GM10266 (cell line): ENCODE data around the gene PPP1R2.
A peak's percentile ranks its signal among the peaks of the same experiment; 100 is the strongest.
"Not testable (repeated sequence)": the region's sequence is repeated elsewhere in the genome, so short reads cannot be mapped to it uniquely, and the experiment has no call there.

ENCODE experiments used
- DNase-seq: peaks from one replicate; pipeline ENCODE4 v3.0.0; 2012; ENCODE audit errors: extremely low spot score
- CTCF ChIP-seq: IDR thresholded peaks from 2 replicates; pipeline ENCODE4 v1.5.1; 2012; ENCODE audit warnings: mild to moderate bottlenecking, low read depth; ENCODE audit not compliant: control insufficient read depth, insufficient read depth; ENCODE audit errors: missing control alignments

The PPP1R2 gene

DNA sequence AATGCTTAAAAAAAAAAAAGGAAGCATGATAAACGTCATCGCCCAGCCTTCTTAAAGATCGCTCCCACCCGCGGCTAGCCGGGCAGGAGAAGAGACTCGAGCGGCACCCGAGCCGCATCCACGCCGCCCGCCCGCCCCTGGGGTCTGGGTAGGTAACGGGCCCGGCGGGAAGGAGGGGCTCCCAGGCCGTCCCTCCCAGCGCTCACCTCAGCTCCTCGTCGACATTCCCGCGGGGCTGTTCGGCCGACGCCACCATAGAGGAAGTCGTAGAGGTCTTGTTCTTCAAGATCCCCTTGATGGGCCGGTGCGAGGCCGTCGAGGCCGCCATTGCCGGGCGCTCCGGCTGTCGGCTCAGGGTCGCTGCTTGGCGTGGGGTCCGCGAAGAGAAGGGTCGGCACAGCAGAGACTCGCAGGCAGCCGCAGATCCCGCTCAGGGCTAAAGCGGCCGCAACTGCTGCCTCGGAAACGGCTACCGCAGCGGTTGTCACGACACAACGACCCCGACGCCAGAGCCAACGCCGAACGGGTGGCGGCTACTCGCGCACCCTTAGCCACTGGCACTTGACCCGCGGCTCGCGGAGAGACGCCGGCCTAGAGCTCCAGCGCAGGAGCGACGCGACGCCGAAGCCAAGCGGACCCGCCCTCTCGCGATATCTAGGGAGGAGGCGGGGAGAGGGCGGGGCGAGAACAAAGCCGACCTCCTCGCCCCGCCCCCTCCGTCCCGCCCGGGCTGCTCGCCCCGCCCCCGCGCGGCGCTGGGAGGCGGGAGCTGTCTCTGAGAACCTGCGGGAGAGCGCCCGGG lies at the start of gene PPP1R2:
Gene PPP1R2 (minus strand): TSS at position 628 of the 802 bp plus-strand sequence. CDS start 300 bp downstream, at position 328.
- peak; percentile 97 for DNase-seq
- no peak for TF ChIP-seq CTCF

GRCh38 chr3:195591852-195592251 lies 48.7 kb upstream of the PPP1R2 start:
- DNase-seq, result no peak
- TF ChIP-seq CTCF, result no peak

DNA sequence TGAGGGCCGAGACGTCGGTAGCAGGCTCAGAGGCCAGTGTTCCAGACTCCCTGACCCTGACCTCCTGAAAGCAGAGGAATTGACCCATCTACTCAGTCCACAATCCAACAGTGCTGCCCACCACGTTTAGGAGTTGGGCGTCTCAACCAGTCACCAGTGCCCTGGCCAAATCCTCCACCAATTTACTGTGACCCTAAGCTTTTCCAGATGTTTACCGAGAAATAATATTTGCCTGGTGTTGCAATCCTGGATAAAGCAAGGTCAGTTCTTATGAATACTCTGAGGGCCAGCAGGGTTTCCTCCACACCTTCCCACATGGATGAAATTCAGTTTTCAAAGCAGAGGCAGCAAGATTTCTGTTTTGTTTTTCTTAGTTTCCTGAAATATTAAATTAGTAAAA lies 48.1 kb upstream of the PPP1R2 start:
- DNase-seq, result no peak
- TF ChIP-seq CTCF, result no peak

DNA sequence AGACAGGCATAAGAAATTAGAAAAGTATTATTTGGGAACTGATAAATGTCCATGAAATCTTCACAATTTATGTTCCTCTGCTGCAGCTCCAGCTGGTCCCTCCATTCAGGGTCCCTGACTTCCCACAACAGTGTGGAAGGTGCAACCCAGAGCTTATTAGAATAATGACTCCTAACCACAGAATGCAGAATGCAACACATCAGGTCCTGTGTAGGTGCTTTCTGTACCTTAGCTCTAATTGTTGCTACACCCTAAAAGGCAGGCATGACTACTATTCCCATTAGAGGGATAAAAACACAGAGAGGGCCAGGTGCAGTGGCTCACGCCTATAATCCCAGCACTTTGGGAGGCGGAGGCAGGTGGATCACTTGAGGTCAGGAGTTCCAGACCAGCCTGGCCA lies 47.3 kb upstream of the PPP1R2 start:
- DNase-seq, result not testable (repeated sequence)

DNA sequence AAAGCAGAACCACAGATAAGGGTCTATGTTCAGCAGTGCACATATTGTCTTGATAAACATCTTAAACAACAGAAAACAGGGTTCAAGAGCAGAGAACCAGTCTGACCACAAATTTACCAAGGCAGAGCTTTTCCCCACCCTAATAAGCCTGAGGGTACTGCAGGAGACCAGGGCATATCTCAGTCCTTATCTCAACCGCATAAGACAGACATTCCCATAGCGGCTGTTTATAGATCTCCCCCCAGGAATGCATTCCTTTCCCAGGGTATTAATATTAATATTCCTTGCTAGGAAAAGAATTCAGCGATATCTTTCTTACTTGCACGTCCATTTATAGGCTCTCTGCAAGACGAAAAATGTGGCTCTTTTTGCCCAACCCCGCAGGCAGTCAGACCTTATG lies 46.7 kb upstream of the PPP1R2 start:
- not testable (repeated sequence) for DNase-seq

DNA sequence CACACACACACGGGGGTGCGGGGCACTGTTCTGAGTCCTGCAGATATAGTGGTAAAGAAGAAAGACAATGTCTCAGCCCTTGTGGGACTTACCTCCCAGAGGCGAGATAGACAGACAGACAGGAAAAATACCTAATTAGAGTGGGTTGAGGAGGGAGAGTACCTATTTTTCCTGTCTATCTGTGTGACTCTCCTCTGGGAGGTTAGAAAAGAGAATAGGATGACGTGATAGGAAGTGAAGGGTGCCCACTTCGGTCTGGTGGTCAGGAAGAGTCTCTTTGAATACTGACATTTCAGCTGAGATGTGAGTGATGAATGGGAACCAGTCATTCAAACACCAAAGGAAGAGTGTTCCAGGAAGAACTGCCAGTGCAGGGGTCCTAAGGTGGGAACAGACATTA lies 44.7 kb upstream of the PPP1R2 start:
- no peak for TF ChIP-seq CTCF
- peak; percentile 72 for DNase-seq

DNA sequence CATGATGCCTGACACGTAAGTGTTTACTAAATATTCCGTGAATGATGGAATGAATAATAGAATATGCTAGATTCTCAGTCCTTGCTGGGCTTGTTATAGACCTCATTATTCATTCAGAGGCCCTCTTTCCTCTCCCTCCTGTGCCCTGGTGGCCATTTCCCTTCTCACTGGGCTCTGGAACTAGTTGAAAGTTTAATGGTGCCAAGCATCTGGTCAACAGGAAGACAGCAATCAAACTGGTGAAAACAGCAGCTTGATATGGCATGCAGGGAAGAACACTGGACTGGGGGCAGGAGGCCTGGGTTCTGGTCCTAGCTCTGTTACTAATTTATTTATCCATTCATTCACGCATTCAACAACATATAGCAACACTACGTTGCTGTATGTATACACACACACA lies 44.3 kb upstream of the PPP1R2 start:
- DNase-seq, result no peak
- TF ChIP-seq CTCF, result no peak

- no peak for DNase-seq
- no peak for TF ChIP-seq CTCF
These were observed 41.4 kb upstream of the PPP1R2 start for GRCh38 chr3:195584543-195584870.
